Aorta (tissue), 4 donors: Measurements from ENCODE around the gene DNAJC15. TPM values are rescaled to one million over a fixed set of nuclear protein-coding genes. Genes with fewer than 3 reads are reported as not detected.

Experiments used
- polyA plus RNA-seq, 2 donors: library from polyadenylated mRNA; stranded (reverse); fragments of 200-250 nt; gene quantifications; one replicate each; pipeline ENCODE4 v1.2.3, GENCODE V29; 2013
- total RNA-seq, 2 donors: library from RNA; stranded (reverse); fragmentation: NEBNext Ultra II Directional; extraction: Animal tissue kit (Norgen Biotek cat#: 25700); gene quantifications; one replicate each; pipeline ENCODE4 v1.2.1, GENCODE V29; 2021
- donor health status: healthy with polysubstance abuse.
- donor health status: Bipolar disorder and iron deficiency.
- donor health status: DM: no; HTN: no; CAD: no.
- donor health status: DM: yes; HTN: yes; CAD: no.

DNAJC15 gene
- total and polyA plus RNA-seq, 4 donors, result 7.4 to 19.4 (median 12.1) TPM

Other genes starting within 250 kb of the DNAJC15 start
- not detected for gene FAM216B, start 242.0 kb upstream of the DNAJC15 start, total RNA-seq
- not detected for gene FAM216B, start 242.0 kb upstream of the DNAJC15 start, polyA plus RNA-seq
- 10 to 100 TPM; 12.1 to 13.6 TPM for gene EPSTI1, start 31.3 kb upstream of the DNAJC15 start, total RNA-seq
- gene EPSTI1, start 31.3 kb upstream of the DNAJC15 start, polyA plus RNA-seq, result 1 to 10 TPM; 2.7 to 3.6 TPM